Uterus (tissue), 4 donors: ENCODE data around the gene FBN2. TPM values are rescaled to one million over a fixed set of nuclear protein-coding genes. Genes with fewer than 3 reads are reported as not detected.

Experiments used
- DNase-seq, 2 donors: peaks; one replicate each; pipeline ENCODE4 v3.0.0-alpha.2; 2019 to 2020
- H3K27ac ChIP-seq, 2 donors: fragments of 200-600 bp; sonication (generic); 1 replicate in 1 of 2; 2 replicates in 1 of 2; pipeline ENCODE4 v1.5.1; 2016 to 2018
- H3K27me3 ChIP-seq, 2 donors: fragments of 200-600 bp; sonication (generic); one replicate each; pipeline ENCODE4 v1.5.1; 2018 to 2019; ENCODE audit warnings: control low read depth in 1 of 2
- H3K36me3 ChIP-seq, 2 donors: fragments of 200-600 bp; sonication (generic); one replicate each; pipeline ENCODE4 v1.5.1; 2019; ENCODE audit warnings: control low read depth in 1 of 2
- H3K4me1 ChIP-seq, 2 donors: fragments of 200-600 bp; sonication (generic); one replicate each; pipeline ENCODE4 v1.5.1; 2018 to 2019; ENCODE audit warnings: control low read depth in 1 of 2
- H3K4me3 ChIP-seq, 2 donors: fragments of 200-600 bp; sonication (generic); 1 replicate in 1 of 2; 2 replicates in 1 of 2; pipeline ENCODE4 v1.5.1; 2018 to 2019; ENCODE audit warnings: mild to moderate bottlenecking in 1 of 2
- H3K9me3 ChIP-seq, 2 donors: fragments of 200-600 bp; sonication (generic); one replicate each; pipeline ENCODE4 v1.5.1; 2019; ENCODE audit warnings: control low read depth in 1 of 2
- CTCF ChIP-seq, 4 experiments: fragments of 200-600 bp in 2 of 4; fragments of 450-650 bp in 2 of 4; sonication (generic) in 2 of 4; IDR thresholded peaks; one replicate each; pipeline ENCODE4 v1.5.1; 2016 to 2019; ENCODE audit warnings: antibody characterized with exemption in 4 of 4, mild to moderate bottlenecking in 2 of 4, moderate library complexity in 1 of 4
- POLR2A ChIP-seq, 2 donors: fragments of 450-650 bp; IDR thresholded peaks; one replicate each; pipeline ENCODE4 v1.6.1; 2016; ENCODE audit warnings: antibody characterized with exemption in 2 of 2, mild to moderate bottlenecking in 1 of 2, moderate library complexity in 1 of 2
- intact Hi-C: fragments of 100-400 bp; cut with DNase I; formaldehyde crosslinking; loops from one replicate; pipeline ENCODE4 v1.15.1; 2023; ENCODE audit warnings: low total_unique reads
- total RNA-seq, 4 donors: library from RNA; depleted of rRNA in 3 of 4; stranded (reverse); fragments of >200 nt in 3 of 4; gene quantifications; one replicate each; pipeline versions ENCODE4 v1.1.0 to v1.2.4, GENCODE V29; 2014 to 2023
- donor health status: DM: yes; HTN: yes; CAD: no.

Gene FBN2
- total RNA-seq, 4 donors from 2014 or later = 1.0 to 389 (median 2.8) TPM

- intact Hi-C loops = no loop called here
- DNase-seq = no peak
- H3K4me1 ChIP-seq = no peaks in the 10 kb centered on the region
- no peaks in the 10 kb centered on the region for H3K9me3 ChIP-seq
- H3K36me3 ChIP-seq = no peaks in the 10 kb centered on the region
- H3K27me3 ChIP-seq = no peaks in the 10 kb centered on the region
- no peak overlapping the region for H3K4me3 ChIP-seq
- TF ChIP-seq CTCF (IDR thresholded peaks at IDR 0.05) = no peak
- TF ChIP-seq POLR2A (IDR thresholded peaks at IDR 0.05) = no peak
- H3K27ac ChIP-seq = no peak overlapping the region
These were observed 36.0 kb upstream of the FBN2 start for GRCh38 chr5:128574041-128574440.

GRCh38 chr5:128572930-128573319 lies 34.9 kb upstream of the FBN2 start:
- no peak for DNase-seq
- Histone ChIP-seq H3K4me3 (no peak overlapping the region), H3K27ac (no peak overlapping the region), H3K36me3 (no peaks in the 10 kb centered on the region), H3K27me3 (no peaks in the 10 kb centered on the region), H3K4me1 (no peaks in the 10 kb centered on the region), H3K9me3 (no peaks in the 10 kb centered on the region)
- TF ChIP-seq CTCF (IDR thresholded peaks at IDR 0.05) (no peak), POLR2A (IDR thresholded peaks at IDR 0.05) (no peak)
- intact Hi-C loops = no loop called here

GRCh38 chr5:128572051-128572929 lies 34.2 kb upstream of the FBN2 start:
- intact Hi-C loops = no loop called here
- no peaks in the 10 kb centered on the region for H3K4me1 ChIP-seq
- no peak overlapping the region for H3K27ac ChIP-seq
- no peaks in the 10 kb centered on the region for H3K27me3 ChIP-seq
- no peaks in the 10 kb centered on the region for H3K9me3 ChIP-seq
- no peak overlapping the region for H3K4me3 ChIP-seq
- TF ChIP-seq CTCF (IDR thresholded peaks at IDR 0.05) (no peak), POLR2A (IDR thresholded peaks at IDR 0.05) (no peak)
- DNase-seq = no peak
- no peaks in the 10 kb centered on the region for H3K36me3 ChIP-seq

- no peak for DNase-seq
- Histone ChIP-seq H3K27ac (no peak overlapping the region), H3K4me1 (no peaks in the 10 kb centered on the region), H3K4me3 (no peak overlapping the region), H3K36me3 (no peaks in the 10 kb centered on the region), H3K9me3 (no peaks in the 10 kb centered on the region), H3K27me3 (no peaks in the 10 kb centered on the region)
- intact Hi-C loops = no loop called here
- TF ChIP-seq POLR2A (IDR thresholded peaks at IDR 0.05) (no peak), CTCF (IDR thresholded peaks at IDR 0.05) (no peak)
These were observed 28.1 kb upstream of the FBN2 start for GRCh38 chr5:128566178-128566577.
